Measurements from ENCODE around the gene CCSAP. TPM values are rescaled to one million over a fixed set of nuclear protein-coding genes. Genes with fewer than 3 reads are reported as not detected.
A peak's percentile ranks its signal among the peaks of the same experiment; 100 is the strongest.

The CCSAP gene
- 3.8 TPM for polyA plus RNA-seq (2012; ENCODE audit: insufficient read length, low read depth)

GRCh38 chr1:229342656-229343569, at the start of gene CCSAP:
TSS of gene CCSAP (minus strand) at chr1:229343047. CDS start at chr1:229342465, 582 bp downstream.
- TF ChIP-seq POLR2AphosphoS5 (IDR thresholded peaks at IDR 0.05; ENCODE audit: low read depth, low read length) = peak; percentile 60; the same call in 1 of the 2 replicates
- no peak for TF ChIP-seq SIN3A (IDR thresholded peaks at IDR 0.05; ENCODE audit: borderline replicate concordance, insufficient read depth, low read length)

DNA sequence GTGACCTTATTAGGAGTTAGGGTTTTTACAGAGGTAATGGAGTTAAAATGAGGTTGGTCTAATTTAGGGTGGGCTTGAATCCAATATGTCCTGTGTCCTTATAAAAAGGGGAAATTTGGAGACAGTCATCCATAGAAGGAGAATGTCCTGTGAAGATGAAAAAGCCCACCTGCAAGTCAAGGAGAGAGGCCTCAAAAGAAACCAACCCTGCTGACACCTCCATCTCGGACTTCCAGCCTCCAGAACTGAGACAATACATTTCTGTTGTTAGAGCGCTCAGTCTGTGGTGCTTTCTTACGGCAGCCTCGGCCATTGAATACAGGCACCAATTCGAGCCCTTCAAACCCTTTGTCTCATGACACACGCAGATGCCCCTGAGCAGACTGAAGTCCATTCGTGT, 47.3 kb upstream of the CCSAP start:
- TF ChIP-seq FOXP2 (optimal IDR thresholded peaks at IDR 0.05; ENCODE audit: borderline replicate concordance, extremely low read depth, extremely low read length, insufficient read depth) = no peak
- no peak for TF ChIP-seq SIN3A (IDR thresholded peaks at IDR 0.05; ENCODE audit: borderline replicate concordance, insufficient read depth, low read length)
- TF ChIP-seq, protein P1, sequence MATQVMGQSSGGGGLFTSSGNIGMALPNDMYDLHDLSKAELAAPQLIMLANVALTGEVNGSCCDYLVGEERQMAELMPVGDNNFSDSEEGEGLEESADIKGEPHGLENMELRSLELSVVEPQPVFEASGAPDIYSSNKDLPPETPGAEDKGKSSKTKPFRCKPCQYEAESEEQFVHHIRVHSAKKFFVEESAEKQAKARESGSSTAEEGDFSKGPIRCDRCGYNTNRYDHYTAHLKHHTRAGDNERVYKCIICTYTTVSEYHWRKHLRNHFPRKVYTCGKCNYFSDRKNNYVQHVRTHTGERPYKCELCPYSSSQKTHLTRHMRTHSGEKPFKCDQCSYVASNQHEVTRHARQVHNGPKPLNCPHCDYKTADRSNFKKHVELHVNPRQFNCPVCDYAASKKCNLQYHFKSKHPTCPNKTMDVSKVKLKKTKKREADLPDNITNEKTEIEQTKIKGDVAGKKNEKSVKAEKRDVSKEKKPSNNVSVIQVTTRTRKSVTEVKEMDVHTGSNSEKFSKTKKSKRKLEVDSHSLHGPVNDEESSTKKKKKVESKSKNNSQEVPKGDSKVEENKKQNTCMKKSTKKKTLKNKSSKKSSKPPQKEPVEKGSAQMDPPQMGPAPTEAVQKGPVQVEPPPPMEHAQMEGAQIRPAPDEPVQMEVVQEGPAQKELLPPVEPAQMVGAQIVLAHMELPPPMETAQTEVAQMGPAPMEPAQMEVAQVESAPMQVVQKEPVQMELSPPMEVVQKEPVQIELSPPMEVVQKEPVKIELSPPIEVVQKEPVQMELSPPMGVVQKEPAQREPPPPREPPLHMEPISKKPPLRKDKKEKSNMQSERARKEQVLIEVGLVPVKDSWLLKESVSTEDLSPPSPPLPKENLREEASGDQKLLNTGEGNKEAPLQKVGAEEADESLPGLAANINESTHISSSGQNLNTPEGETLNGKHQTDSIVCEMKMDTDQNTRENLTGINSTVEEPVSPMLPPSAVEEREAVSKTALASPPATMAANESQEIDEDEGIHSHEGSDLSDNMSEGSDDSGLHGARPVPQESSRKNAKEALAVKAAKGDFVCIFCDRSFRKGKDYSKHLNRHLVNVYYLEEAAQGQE (IDR thresholded peaks at IDR 0.05; ENCODE audit: insufficient read depth in 1 of 2, low read depth in 2 of 2, low read length in 2 of 2) = no peak
- no peak for TF ChIP-seq TAF1 (IDR thresholded peaks at IDR 0.05; ENCODE audit: borderline replicate concordance, insufficient read depth, low read length)
- no peak for TF ChIP-seq POLR2AphosphoS5 (IDR thresholded peaks at IDR 0.05; ENCODE audit: low read depth, low read length)

GRCh38 chr1:229388897-229389580, 46.2 kb upstream of the CCSAP start:
- TF ChIP-seq POLR2AphosphoS5 (IDR thresholded peaks at IDR 0.05; ENCODE audit: low read depth, low read length) (no peak), TAF1 (IDR thresholded peaks at IDR 0.05; ENCODE audit: borderline replicate concordance, insufficient read depth, low read length) (no peak), FOXP2 (optimal IDR thresholded peaks at IDR 0.05; ENCODE audit: borderline replicate concordance, extremely low read depth, extremely low read length, insufficient read depth) (no peak), SIN3A (IDR thresholded peaks at IDR 0.05; ENCODE audit: borderline replicate concordance, insufficient read depth, low read length) (no peak)
- TF ChIP-seq, protein P1 (IDR thresholded peaks at IDR 0.05; ENCODE audit: insufficient read depth in 1 of 2, low read depth in 2 of 2, low read length in 2 of 2) = no peak

GRCh38 chr1:229385853-229386456, 43.1 kb upstream of the CCSAP start:
- TF ChIP-seq POLR2AphosphoS5 (IDR thresholded peaks at IDR 0.05; ENCODE audit: low read depth, low read length) = no peak
- TF ChIP-seq, protein P1 (IDR thresholded peaks at IDR 0.05; ENCODE audit: insufficient read depth in 1 of 2, low read depth in 2 of 2, low read length in 2 of 2) = no peak
- no peak for TF ChIP-seq SIN3A (IDR thresholded peaks at IDR 0.05; ENCODE audit: borderline replicate concordance, insufficient read depth, low read length)
- TF ChIP-seq TAF1 (IDR thresholded peaks at IDR 0.05; ENCODE audit: borderline replicate concordance, insufficient read depth, low read length) = no peak

- TF ChIP-seq SIN3A (IDR thresholded peaks at IDR 0.05; ENCODE audit: borderline replicate concordance, insufficient read depth, low read length) = no peak
These were observed 42.0 kb upstream of the CCSAP start for GRCh38 chr1:229384822-229385221.

All from PFSK-1 (cell line).